Measurements from ENCODE around the gene NBPF26.
"Not testable (repeated sequence)": the region's sequence is repeated elsewhere in the genome, so short reads cannot be mapped to it uniquely, and the experiment has no call there.

- not testable (repeated sequence) for TF ChIP-seq CTCF (IDR thresholded peaks at IDR 0.05; ENCODE audit: low read depth, low read length); EZH2phosphoT487 (IDR thresholded peaks at IDR 0.05; ENCODE audit: low read depth)
These were observed 127.0 kb downstream of the NBPF26 start for GRCh38 chr1:120850537-120851421.
